Measurements from ENCODE around the gene LOC128125822.

Gene LOC128125822

GRCh38 chr6:63598049-63599036 is 26.1 kb downstream of the LOC128125822 start:
- H3K9me3 ChIP-seq: no peaks in the 10 kb centered on the region
- intact Hi-C loops (cut with DNase I): loop anchor here (10.0 kb wide), 1 partner anchor 166 kb away; no protein-coding TSS in a partner anchor
- peak overlapping the region; percentile 56 for H3K4me3 ChIP-seq
- DNase-seq (peak; percentile 76), ATAC-seq (peak; percentile 99)
- peaks cover 4% of the 10 kb centered on the region for H3K27me3 ChIP-seq
- H3K27ac ChIP-seq: no peak overlapping the region
- H3K36me3 ChIP-seq: no peaks in the 10 kb centered on the region
- peak; percentile 92 for TF ChIP-seq CTCF (IDR thresholded peaks at IDR 0.05)
- peaks cover 9% of the 10 kb centered on the region for H3K4me1 ChIP-seq

GRCh38 chr6:63599243-63599642 is 27.0 kb downstream of the LOC128125822 start:
- peaks cover 4% of the 10 kb centered on the region for H3K27me3 ChIP-seq
- H3K9me3 ChIP-seq: no peaks in the 10 kb centered on the region
- no peak overlapping the region for H3K27ac ChIP-seq
- DNase-seq (no peak), ATAC-seq (no peak)
- no peaks in the 10 kb centered on the region for H3K36me3 ChIP-seq
- no peak for TF ChIP-seq CTCF (IDR thresholded peaks at IDR 0.05)
- peaks cover 9% of the 10 kb centered on the region for H3K4me1 ChIP-seq
- H3K4me3 ChIP-seq: no peak overlapping the region
- intact Hi-C loops (cut with DNase I): loop anchor here (10.0 kb wide), 1 partner anchor 166 kb away; no protein-coding TSS in a partner anchor

GRCh38 chr6:63600136-63600535 is 27.9 kb downstream of the LOC128125822 start:
- peak; percentile 31 for ATAC-seq
- no peak for TF ChIP-seq CTCF (IDR thresholded peaks at IDR 0.05)
- Histone ChIP-seq H3K4me3 (no peak overlapping the region), H3K27ac (no peak overlapping the region), H3K9me3 (no peaks in the 10 kb centered on the region), H3K36me3 (no peaks in the 10 kb centered on the region), H3K27me3 (peaks cover 4% of the 10 kb centered on the region), H3K4me1 (peaks cover 9% of the 10 kb centered on the region)
- no peak for DNase-seq
- intact Hi-C loops (cut with DNase I): no loop called here

- Histone ChIP-seq H3K36me3 (no peaks in the 10 kb centered on the region), H3K27me3 (no peaks in the 10 kb centered on the region), H3K27ac (no peak overlapping the region), H3K9me3 (no peaks in the 10 kb centered on the region), H3K4me3 (no peak overlapping the region), H3K4me1 (no peaks in the 10 kb centered on the region)
- intact Hi-C loops (cut with DNase I): no loop called here
- ATAC-seq (peak; percentile 24), DNase-seq (no peak)
- no peak for TF ChIP-seq CTCF (IDR thresholded peaks at IDR 0.05)
These were observed 37.0 kb downstream of the LOC128125822 start for GRCh38 chr6:63609231-63609630.

- Histone ChIP-seq H3K27me3 (no peaks in the 10 kb centered on the region), H3K27ac (no peak overlapping the region), H3K36me3 (no peaks in the 10 kb centered on the region), H3K4me1 (no peaks in the 10 kb centered on the region), H3K4me3 (no peak overlapping the region), H3K9me3 (no peaks in the 10 kb centered on the region)
- TF ChIP-seq CTCF (IDR thresholded peaks at IDR 0.05): no peak
- intact Hi-C loops (cut with DNase I): no loop called here
- DNase-seq (no peak), ATAC-seq (no peak)
These were observed 38.7 kb downstream of the LOC128125822 start for GRCh38 chr6:63610944-63611343.
